Suprapubic skin (tissue), 4 donors: ENCODE results near the gene SDHB.

Experiments used
- CTCF ChIP-seq, 2 donors: fragments of 200-600 bp in 1 of 2; fragments of 450-650 bp in 1 of 2; sonication (generic) in 1 of 2; IDR thresholded peaks; one replicate each; pipeline ENCODE4 v1.5.1; 2016 to 2019; ENCODE audit warnings: antibody characterized with exemption in 2 of 2, mild to moderate bottlenecking in 1 of 2, moderate library complexity in 1 of 2
- POLR2A ChIP-seq, 2 donors: fragments of 450-650 bp; IDR thresholded peaks; one replicate each; pipeline ENCODE4 v1.6.1; 2017; ENCODE audit warnings: antibody characterized with exemption in 2 of 2, mild to moderate bottlenecking in 2 of 2, moderate library complexity in 2 of 2
- POLR2AphosphoS5 ChIP-seq, 3 donors: sonication (generic); formaldehyde crosslinking; IDR thresholded peaks; one replicate each; pipeline ENCODE4 v1.6.1; 2017; ENCODE audit warnings: antibody characterized with exemption in 3 of 3

GRCh38 chr1:16981269-16981849 is 72.5 kb downstream of the SDHB start:
- TF ChIP-seq POLR2AphosphoS5 (IDR thresholded peaks at IDR 0.05) (no peak), CTCF (IDR thresholded peaks at IDR 0.05) (no peak), POLR2A (IDR thresholded peaks at IDR 0.05) (no peak)
